Measurements from ENCODE around the gene CEP250.

Gene CEP250

DNA sequence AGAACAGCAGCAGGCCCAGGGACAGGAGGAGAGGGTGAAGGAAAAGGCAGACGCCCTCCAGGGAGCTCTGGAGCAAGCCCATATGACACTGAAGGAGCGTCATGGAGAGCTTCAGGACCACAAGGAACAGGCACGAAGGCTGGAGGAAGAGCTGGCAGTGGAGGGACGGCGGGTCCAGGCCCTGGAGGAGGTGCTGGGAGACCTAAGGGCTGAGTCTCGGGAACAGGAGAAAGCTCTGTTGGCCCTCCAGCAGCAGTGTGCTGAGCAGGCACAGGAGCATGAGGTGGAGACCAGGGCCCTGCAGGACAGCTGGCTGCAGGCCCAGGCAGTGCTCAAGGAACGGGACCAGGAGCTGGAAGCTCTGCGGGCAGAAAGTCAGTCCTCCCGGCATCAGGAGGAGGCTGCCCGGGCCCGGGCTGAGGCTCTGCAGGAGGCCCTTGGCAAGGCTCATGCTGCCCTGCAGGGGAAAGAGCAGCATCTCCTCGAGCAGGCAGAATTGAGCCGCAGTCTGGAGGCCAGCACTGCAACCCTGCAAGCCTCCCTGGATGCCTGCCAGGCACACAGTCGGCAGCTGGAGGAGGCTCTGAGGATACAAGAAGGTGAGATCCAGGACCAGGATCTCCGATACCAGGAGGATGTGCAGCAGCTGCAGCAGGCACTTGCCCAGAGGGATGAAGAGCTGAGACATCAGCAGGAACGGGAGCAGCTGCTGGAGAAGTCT is 48.6 kb downstream of the CEP250 start:
- DNase-seq (ENCODE audit: extremely low read depth, low read depth) = no peak
- no peak overlapping the region for H3K4me3 ChIP-seq (replicated peaks; ENCODE audit: low read depth, low read length)
- TF ChIP-seq CTCF (IDR thresholded peaks at IDR 0.05; ENCODE audit: low read depth, low read length, missing control alignments) = no peak

- no peak for TF ChIP-seq CTCF (IDR thresholded peaks at IDR 0.05; ENCODE audit: low read depth, low read length, missing control alignments)
Observed at GRCh38 chr20:35504751-35505150, 49.4 kb downstream of the CEP250 start.

GRCh38 chr20:35506179-35506578 is 50.8 kb downstream of the CEP250 start:
- DNase-seq (ENCODE audit: extremely low read depth, low read depth) = no peak
- no peak overlapping the region for H3K4me3 ChIP-seq (replicated peaks; ENCODE audit: low read depth, low read length)
- TF ChIP-seq CTCF (IDR thresholded peaks at IDR 0.05; ENCODE audit: low read depth, low read length, missing control alignments) = no peak

More at GRCh38 chr20:35504751-35505150, 49.4 kb downstream of the CEP250 start:
- no peak for DNase-seq (ENCODE audit: extremely low read depth, low read depth)
- no peak overlapping the region for H3K4me3 ChIP-seq (replicated peaks; ENCODE audit: low read depth, low read length)

- no peak overlapping the region for H3K4me3 ChIP-seq (replicated peaks; ENCODE audit: low read depth, low read length)
- DNase-seq (ENCODE audit: extremely low read depth, low read depth) = no peak
- no peak for TF ChIP-seq CTCF (IDR thresholded peaks at IDR 0.05; ENCODE audit: low read depth, low read length, missing control alignments)
Observed at GRCh38 chr20:35506872-35507638, 51.7 kb downstream of the CEP250 start.

DNA sequence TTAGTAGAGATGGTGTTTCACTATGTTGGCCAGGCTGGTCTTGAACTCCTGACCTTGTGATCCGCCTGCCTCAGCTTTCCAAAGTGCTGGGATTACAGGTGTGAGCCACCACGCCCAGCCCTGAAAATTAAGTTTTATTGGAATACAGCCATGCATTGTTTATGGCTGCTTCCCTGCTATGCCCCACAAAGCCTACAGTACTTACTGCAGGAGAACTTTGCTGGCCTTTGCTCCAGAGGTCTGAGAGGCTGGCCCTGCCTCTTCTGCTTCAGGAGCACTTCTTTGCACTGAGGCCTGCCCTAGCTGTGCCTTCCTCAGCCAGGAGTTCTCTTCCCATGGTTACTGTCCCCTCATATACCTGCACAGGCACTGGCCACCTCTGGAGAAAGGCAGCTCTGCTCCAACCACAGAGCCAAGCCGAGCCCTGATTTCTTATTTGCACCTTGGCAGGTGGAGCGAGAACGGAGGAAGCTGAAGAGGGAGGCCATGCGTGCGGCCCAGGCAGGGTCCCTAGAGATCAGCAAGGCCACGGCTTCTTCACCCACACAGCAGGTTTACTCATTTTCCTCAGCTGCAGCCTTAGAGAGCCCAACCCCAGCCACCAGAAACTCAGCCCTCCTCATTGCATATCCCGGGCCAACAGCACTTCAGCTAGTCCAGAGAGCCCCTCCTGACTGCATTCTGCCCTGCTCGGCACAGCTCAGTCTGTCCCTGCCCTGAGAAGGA is 53.3 kb downstream of the CEP250 start:
- DNase-seq (ENCODE audit: extremely low read depth, low read depth) = no peak
- TF ChIP-seq CTCF (IDR thresholded peaks at IDR 0.05; ENCODE audit: low read depth, low read length, missing control alignments) = no peak

DNA sequence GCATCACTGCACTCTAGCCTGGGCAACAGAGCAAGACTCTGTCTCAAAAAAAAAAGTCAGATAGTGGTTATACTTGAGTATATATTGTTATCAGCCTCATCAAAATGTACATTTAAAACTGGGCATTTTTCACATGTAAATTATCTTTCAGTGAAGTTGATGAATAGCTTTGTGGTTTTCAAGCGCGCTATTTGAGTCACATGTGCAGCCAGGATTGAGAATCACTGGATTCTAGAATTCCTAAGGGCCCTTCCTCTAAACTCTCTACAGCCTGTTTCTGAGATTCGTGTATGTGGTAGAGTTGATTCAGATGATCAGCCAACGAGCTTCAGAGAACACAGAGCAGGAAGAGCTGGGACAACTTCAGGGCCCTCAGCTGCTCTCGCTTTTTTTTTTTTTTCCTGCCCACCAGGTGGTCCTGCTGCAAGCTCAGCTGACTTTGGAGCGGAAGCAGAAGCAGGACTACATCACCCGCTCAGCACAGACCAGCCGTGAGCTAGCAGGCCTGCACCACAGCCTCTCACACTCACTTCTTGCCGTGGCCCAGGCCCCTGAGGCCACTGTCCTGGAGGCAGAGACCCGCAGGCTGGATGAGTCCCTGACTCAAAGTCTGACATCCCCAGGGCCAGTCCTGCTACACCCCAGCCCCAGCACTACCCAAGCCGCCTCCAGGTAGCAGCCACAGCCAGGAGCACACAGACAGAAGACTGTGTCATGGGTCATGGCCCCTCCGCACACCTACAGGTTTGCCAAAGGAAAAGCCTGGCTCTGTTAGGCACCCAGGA is 55.7 kb downstream of the CEP250 start:
- no peak for TF ChIP-seq CTCF (IDR thresholded peaks at IDR 0.05; ENCODE audit: low read depth, low read length, missing control alignments)

More for the DNA sequence above, 53.3 kb downstream of the CEP250 start:
- no peak overlapping the region for H3K4me3 ChIP-seq (replicated peaks; ENCODE audit: low read depth, low read length)

More for the DNA sequence above, 55.7 kb downstream of the CEP250 start:
- DNase-seq (ENCODE audit: extremely low read depth, low read depth) = no peak
- H3K4me3 ChIP-seq (replicated peaks; ENCODE audit: low read depth, low read length) = no peak overlapping the region

Data from HFF-Myc (cell line).